SK-N-SH treated with all-trans-retinoic acid at 6 μM for 48 hours (cell line): ENCODE results near the gene GNAQ.

Source experiments
- ATAC-seq: fragments of 200-7000 bp; cut with Tn5 transposase; 3 replicates; pipeline ENCODE4 v1.9.1; 2020; ENCODE audit warnings: mild to moderate bottlenecking, moderate library complexity
- ARNTL ChIP-seq: fragments of 450-650 bp; formaldehyde crosslinking; IDR thresholded peaks from 2 replicates; pipeline ENCODE4 v1.5.0; 2020; ENCODE audit warnings: low read depth, mild to moderate bottlenecking, moderate library complexity, borderline replicate concordance
- BACH2 ChIP-seq: fragments of 250-450 bp; sonication (Bioruptor Pico); IDR thresholded peaks from 2 replicates; pipeline ENCODE4 v1.9.0; 2021; ENCODE audit warnings: mild to moderate bottlenecking, borderline replicate concordance
- CREB5 ChIP-seq: fragments of 250-450 bp; sonication (Bioruptor Pico); IDR thresholded peaks from 2 replicates; pipeline ENCODE4 v1.5.1; 2020; ENCODE audit warnings: low read depth, mild to moderate bottlenecking, moderate library complexity
- ESRRG ChIP-seq: fragments of 250-450 bp; sonication (Bioruptor Pico); IDR thresholded peaks from 2 replicates; pipeline ENCODE4 v1.6.1; 2021; ENCODE audit warnings: mild to moderate bottlenecking
- GLIS3 ChIP-seq: fragments of 250-450 bp; sonication (Bioruptor Pico); IDR thresholded peaks from 2 replicates; pipeline ENCODE4 v1.5.0; 2020; ENCODE audit warnings: mild to moderate bottlenecking, moderate library complexity
- ISL1 ChIP-seq: fragments of 250-450 bp; sonication (Bioruptor Pico); IDR thresholded peaks from 2 replicates; pipeline ENCODE4 v2.1.2; 2022; ENCODE audit warnings: mild to moderate bottlenecking, moderate library complexity
- OSR1 ChIP-seq: fragments of 250-450 bp; sonication (Bioruptor Pico); IDR thresholded peaks from 2 replicates; pipeline ENCODE4 v1.8.0; 2022; ENCODE audit warnings: moderate library complexity, mild to moderate bottlenecking, inconsistent platforms
- PATZ1 ChIP-seq: fragments of 250-450 bp; sonication (Bioruptor Pico); IDR thresholded peaks from 2 replicates; pipeline ENCODE4 v1.8.0; 2020; ENCODE audit warnings: mild to moderate bottlenecking, moderate library complexity, borderline replicate concordance
- PPARA ChIP-seq: fragments of 250-450 bp; sonication (Bioruptor Pico); IDR thresholded peaks from 2 replicates; pipeline ENCODE4 v1.5.0; 2020; ENCODE audit warnings: mild to moderate bottlenecking, borderline replicate concordance
- RARB ChIP-seq: fragments of 250-450 bp; sonication (Bioruptor Pico); IDR thresholded peaks from 2 replicates; pipeline ENCODE4 v1.8.0; 2021; ENCODE audit warnings: mild to moderate bottlenecking, moderate library complexity
- SNAI2 ChIP-seq: fragments of 250-450 bp; sonication (Bioruptor Pico); IDR thresholded peaks from 2 replicates; pipeline ENCODE4 v1.5.0; 2020; ENCODE audit warnings: mild to moderate bottlenecking, moderate library complexity
- TCF4 ChIP-seq: fragments of 250-450 bp; sonication (Bioruptor Pico); IDR thresholded peaks from 2 replicates; pipeline ENCODE4 v1.8.0; 2021; ENCODE audit warnings: mild to moderate bottlenecking, moderate library complexity, borderline replicate concordance
- TSHZ2 ChIP-seq: fragments of 250-450 bp; sonication (Bioruptor Pico); IDR thresholded peaks from 2 replicates; pipeline ENCODE4 v1.5.0; 2020; ENCODE audit warnings: mild to moderate bottlenecking, moderate library complexity
- ZC3H10 ChIP-seq: fragments of 250-450 bp; sonication (Bioruptor Pico); IDR thresholded peaks from 2 replicates; pipeline ENCODE4 v1.5.1; 2021; ENCODE audit warnings: mild to moderate bottlenecking, moderate library complexity
- ZFP3 ChIP-seq: fragments of 250-450 bp; sonication (Bioruptor Pico); IDR thresholded peaks from 2 replicates; pipeline ENCODE4 v1.5.0; 2020; ENCODE audit warnings: mild to moderate bottlenecking, moderate library complexity
- ZFP30 ChIP-seq: fragments of 450-650 bp; formaldehyde crosslinking; IDR thresholded peaks from 2 replicates; pipeline ENCODE4 v1.5.0; 2022; ENCODE audit warnings: mild to moderate bottlenecking, moderate library complexity
- ZNF565 ChIP-seq: fragments of 450-650 bp; formaldehyde crosslinking; conservative IDR thresholded peaks from 2 replicates; pipeline ENCODE4 v1.5.0; 2020; ENCODE audit warnings: low read depth, mild to moderate bottlenecking, moderate library complexity
- ZNF70 ChIP-seq: fragments of 450-650 bp; formaldehyde crosslinking; IDR thresholded peaks from 2 replicates; pipeline ENCODE4 v1.5.0; 2020; ENCODE audit warnings: mild to moderate bottlenecking, moderate library complexity
- ZNF8 ChIP-seq: fragments of 450-650 bp; formaldehyde crosslinking; IDR thresholded peaks from 2 replicates; pipeline ENCODE4 v1.5.0; 2020; ENCODE audit warnings: mild to moderate bottlenecking, moderate library complexity

GNAQ gene

GRCh38 chr9:78014776-78015175 is 16.8 kb downstream of the GNAQ start:
- no peak; the same call in 2 of the 3 replicates for ATAC-seq
- TF ChIP-seq ZC3H10 (CRISPR knock-in tag) (no peak), TSHZ2 (no peak)

- TF ChIP-seq ISL1 (CRISPR knock-in tag): no peak
- no peak for TF ChIP-seq ZFP30 (CRISPR knock-in tag)
- TF ChIP-seq PPARA: no peak
- TF ChIP-seq TSHZ2: no peak
- no peak for TF ChIP-seq ZFP3
- no peak for TF ChIP-seq GLIS3
- TF ChIP-seq TCF4 (CRISPR knock-in tag): no peak
- TF ChIP-seq PATZ1 (CRISPR knock-in tag): no peak
- TF ChIP-seq BACH2: no peak
- TF ChIP-seq, all 23 proteins: peak for 0
- ATAC-seq: peak; percentile 85
Observed at GRCh38 chr9:78013934-78014333, 17.7 kb downstream of the GNAQ start.

- TF ChIP-seq ZNF70 (CRISPR knock-in tag): no peak
- TF ChIP-seq ZC3H10 (CRISPR knock-in tag): no peak
- no peak for TF ChIP-seq PPARA
- no peak for TF ChIP-seq BACH2
- no peak for TF ChIP-seq OSR1 (CRISPR knock-in tag)
- TF ChIP-seq ZFP3: no peak
- TF ChIP-seq PATZ1 (CRISPR knock-in tag): no peak
- TF ChIP-seq ZNF8: no peak
- TF ChIP-seq RARB: no peak
- no peak for TF ChIP-seq ARNTL (CRISPR knock-in tag)
- TF ChIP-seq ZFP30 (CRISPR knock-in tag): no peak
- TF ChIP-seq CREB5: no peak
- no peak for ATAC-seq
Observed at GRCh38 chr9:78011049-78011448, 20.6 kb downstream of the GNAQ start.

GRCh38 chr9:78010445-78010844 is 21.2 kb downstream of the GNAQ start:
- no peak for ATAC-seq

GRCh38 chr9:78009186-78009585 is 22.4 kb downstream of the GNAQ start:
- TF ChIP-seq RARB (no peak), ZC3H10 (CRISPR knock-in tag) (no peak), PATZ1 (CRISPR knock-in tag) (no peak), SNAI2 (CRISPR knock-in tag) (no peak), ZNF565 (CRISPR knock-in tag) (no peak), OSR1 (CRISPR knock-in tag) (no peak)
- ATAC-seq: no peak

More at GRCh38 chr9:78010445-78010844, 21.2 kb downstream of the GNAQ start:
- TF ChIP-seq BACH2: no peak
- TF ChIP-seq ESRRG: no peak
- no peak for TF ChIP-seq ISL1 (CRISPR knock-in tag)
